Measurements from ENCODE around the gene BANF1. TPM values are rescaled to one million over a fixed set of nuclear protein-coding genes. Genes with fewer than 3 reads are reported as not detected.

Gene BANF1
- total and polyA plus RNA-seq, 10 of the 15 experiments (the other 5 are each of a cell fraction or from before 2014, with no cell fraction given): 99.0 to 574 (median 297) TPM

DNA sequence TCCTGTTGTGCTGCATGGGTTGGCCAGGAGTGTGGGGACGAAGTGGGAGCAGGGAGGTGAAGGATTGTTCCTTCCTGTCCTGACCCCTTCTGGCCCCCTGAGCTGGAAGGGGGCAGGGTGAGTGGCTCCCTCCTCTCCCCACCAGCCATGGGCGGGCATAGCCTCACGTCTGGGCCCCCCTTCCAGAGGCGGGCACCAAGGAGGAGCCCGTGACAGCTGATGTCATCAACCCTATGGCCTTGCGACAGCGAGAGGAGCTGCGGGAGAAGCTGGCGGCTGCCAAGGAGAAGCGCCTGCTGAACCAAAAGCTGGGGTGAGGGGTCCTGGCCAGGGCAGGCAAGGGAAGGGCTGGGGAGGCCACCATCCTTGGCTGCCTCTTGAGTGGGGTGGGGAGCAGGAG lies 37.4 kb upstream of the BANF1 start:
- TF ChIP-seq RCOR1 (conservative IDR thresholded peaks at IDR 0.05; ENCODE audit: low read depth, low read length) (no peak), CBX5 (IDR thresholded peaks at IDR 0.05; ENCODE audit: low read depth) (no peak), FOXK2 (IDR thresholded peaks at IDR 0.05) (no peak), SMAD5 (IDR thresholded peaks at IDR 0.05; ENCODE audit: low read depth) (no peak), HCFC1 (IDR thresholded peaks at IDR 0.05; ENCODE audit: low read length) (no peak)
- CTCF ChIA-PET: interaction anchor here (1.0 kb wide), 1 partner anchor 79 kb away, joined by 3 read pairs; no protein-coding TSS in a partner anchor
- RAD21 ChIA-PET (ENCODE audit: unreplicated experiment): no interaction called here
- no peak overlapping the region for H3K4me2 ChIP-seq (ENCODE audit: control insufficient read depth, insufficient read depth)
- ATAC-seq: no peak
- intact Hi-C loops (cut with micrococcal nuclease; ENCODE audit: unreplicated experiment) (no loop called here), in situ Hi-C loops (cut with MboI) (no loop called here)
- no peaks in the 10 kb centered on the region for H3K9me3 ChIP-seq (replicated peaks; ENCODE audit: control insufficient read depth, insufficient read depth, low read length)
- no peaks in the 10 kb centered on the region for H3K27me3 ChIP-seq (replicated peaks in 1 of 2; ENCODE audit: control insufficient read depth in 2 of 2, insufficient read depth in 2 of 2, low read length in 1 of 2)
- H3K79me2 ChIP-seq (ENCODE audit: control insufficient read depth, insufficient read depth, low read length): peaks cover 32% of the 10 kb centered on the region
- SMC1A ChIA-PET (ENCODE audit: uncharacterized antibody, unreplicated experiment): interaction anchor here (1.2 kb wide), 1 partner anchor 79 kb away, joined by 3 read pairs; no protein-coding TSS in a partner anchor
- POLR2A ChIA-PET: no interaction called here
- no TSS peak for BruUV-seq (replicated peaks)
- H3K9ac ChIP-seq (ENCODE audit: control insufficient read depth, insufficient read depth, low read length): no peak overlapping the region
- no peaks in the 10 kb centered on the region; the same call in 1 of the 2 replicates for H4K20me1 ChIP-seq (ENCODE audit: control insufficient read depth, insufficient read depth)
- no peak overlapping the region for H2AFZ ChIP-seq (ENCODE audit: control insufficient read depth, low read depth, low read length)
- H3K4me3 ChIP-seq: no peak overlapping the region
- FAIRE-seq: no peak
- peaks cover 3% of the 10 kb centered on the region; the same call in 1 of the 2 replicates for H3K4me1 ChIP-seq (ENCODE audit: control insufficient read depth, insufficient read depth, low read length)
- H3K36me3 ChIP-seq (ENCODE audit: control insufficient read depth in 2 of 2, insufficient read depth in 2 of 2, low read length in 1 of 2): peaks cover 32 to 33% of the 10 kb centered on the region in 2 experiments; a peak in 3 of 4 replicates
- 84% methylated on average over 10 of the region's 10 CpGs for WGBS (ENCODE audit: insufficient coverage, insufficient replicate concordance, low lambda C conversion rate, missing lambda C conversion rate)
- DNase-seq (ENCODE audit: low read depth, low spot score): no peak
- H3K27ac ChIP-seq (ENCODE audit: control insufficient read depth, insufficient read depth): no peak overlapping the region

DNA sequence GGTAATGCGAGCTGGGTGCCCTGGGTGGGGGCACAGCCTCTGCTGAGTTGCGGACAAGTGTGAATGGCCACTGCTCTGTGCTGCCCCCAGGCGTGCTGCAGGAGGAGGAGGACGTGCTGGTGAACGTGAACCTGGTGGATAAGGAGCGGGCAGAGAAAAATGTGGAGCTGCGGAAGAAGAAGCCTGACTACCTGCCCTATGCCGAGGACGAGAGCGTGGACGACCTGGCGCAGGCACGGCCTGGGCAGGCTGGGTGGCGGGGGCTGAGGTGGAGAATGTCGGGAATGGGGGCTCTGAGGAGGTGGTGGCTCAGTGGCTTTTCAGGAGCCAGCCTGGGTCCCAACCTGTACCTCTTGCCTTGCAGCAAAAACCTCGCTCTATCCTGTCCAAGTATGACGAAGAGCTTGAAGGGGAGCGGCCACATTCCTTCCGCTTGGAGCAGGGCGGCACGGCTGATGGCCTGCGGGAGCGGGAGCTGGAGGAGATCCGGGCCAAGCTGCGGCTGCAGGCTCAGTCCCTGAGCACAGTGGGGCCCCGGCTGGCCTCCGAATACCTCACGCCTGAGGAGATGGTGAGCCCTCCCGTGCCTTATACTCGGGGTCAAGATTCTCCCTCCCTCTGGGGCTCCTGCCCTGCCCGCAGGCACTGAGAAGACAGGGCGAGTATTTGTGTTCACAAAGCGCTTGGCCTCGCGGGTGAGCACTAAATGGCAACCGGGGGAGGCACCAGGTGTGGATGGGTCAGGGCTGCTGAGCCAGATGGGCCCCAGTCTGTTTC lies 36.1 kb upstream of the BANF1 start:
- intact Hi-C loops (cut with micrococcal nuclease; ENCODE audit: unreplicated experiment): no loop called here
- SMC1A ChIA-PET (ENCODE audit: uncharacterized antibody, unreplicated experiment): no interaction called here
- TF ChIP-seq SMAD1 (IDR thresholded peaks at IDR 0.05; ENCODE audit: low read depth, partially characterized antibody): no peak
- TF ChIP-seq SP1 (IDR thresholded peaks at IDR 0.05; ENCODE audit: low read depth, low read length): no peak
- TF ChIP-seq ATF7 (IDR thresholded peaks at IDR 0.05; ENCODE audit: low read depth): no peak
- no peak for TF ChIP-seq NFIC (IDR thresholded peaks at IDR 0.05; ENCODE audit: low read depth, low read length)
- TF ChIP-seq, protein P1, sequence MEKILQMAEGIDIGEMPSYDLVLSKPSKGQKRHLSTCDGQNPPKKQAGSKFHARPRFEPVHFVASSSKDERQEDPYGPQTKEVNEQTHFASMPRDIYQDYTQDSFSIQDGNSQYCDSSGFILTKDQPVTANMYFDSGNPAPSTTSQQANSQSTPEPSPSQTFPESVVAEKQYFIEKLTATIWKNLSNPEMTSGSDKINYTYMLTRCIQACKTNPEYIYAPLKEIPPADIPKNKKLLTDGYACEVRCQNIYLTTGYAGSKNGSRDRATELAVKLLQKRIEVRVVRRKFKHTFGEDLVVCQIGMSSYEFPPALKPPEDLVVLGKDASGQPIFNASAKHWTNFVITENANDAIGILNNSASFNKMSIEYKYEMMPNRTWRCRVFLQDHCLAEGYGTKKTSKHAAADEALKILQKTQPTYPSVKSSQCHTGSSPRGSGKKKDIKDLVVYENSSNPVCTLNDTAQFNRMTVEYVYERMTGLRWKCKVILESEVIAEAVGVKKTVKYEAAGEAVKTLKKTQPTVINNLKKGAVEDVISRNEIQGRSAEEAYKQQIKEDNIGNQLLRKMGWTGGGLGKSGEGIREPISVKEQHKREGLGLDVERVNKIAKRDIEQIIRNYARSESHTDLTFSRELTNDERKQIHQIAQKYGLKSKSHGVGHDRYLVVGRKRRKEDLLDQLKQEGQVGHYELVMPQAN (conservative IDR thresholded peaks at IDR 0.05): no peak
- TF ChIP-seq RB1 (IDR thresholded peaks at IDR 0.05; ENCODE audit: borderline replicate concordance): no peak
- TF ChIP-seq CREM (IDR thresholded peaks at IDR 0.05; ENCODE audit: low read depth): no peak
- no peak for TF ChIP-seq GATAD2B (conservative IDR thresholded peaks at IDR 0.05; ENCODE audit: low read depth)
- TF ChIP-seq, protein P2, sequence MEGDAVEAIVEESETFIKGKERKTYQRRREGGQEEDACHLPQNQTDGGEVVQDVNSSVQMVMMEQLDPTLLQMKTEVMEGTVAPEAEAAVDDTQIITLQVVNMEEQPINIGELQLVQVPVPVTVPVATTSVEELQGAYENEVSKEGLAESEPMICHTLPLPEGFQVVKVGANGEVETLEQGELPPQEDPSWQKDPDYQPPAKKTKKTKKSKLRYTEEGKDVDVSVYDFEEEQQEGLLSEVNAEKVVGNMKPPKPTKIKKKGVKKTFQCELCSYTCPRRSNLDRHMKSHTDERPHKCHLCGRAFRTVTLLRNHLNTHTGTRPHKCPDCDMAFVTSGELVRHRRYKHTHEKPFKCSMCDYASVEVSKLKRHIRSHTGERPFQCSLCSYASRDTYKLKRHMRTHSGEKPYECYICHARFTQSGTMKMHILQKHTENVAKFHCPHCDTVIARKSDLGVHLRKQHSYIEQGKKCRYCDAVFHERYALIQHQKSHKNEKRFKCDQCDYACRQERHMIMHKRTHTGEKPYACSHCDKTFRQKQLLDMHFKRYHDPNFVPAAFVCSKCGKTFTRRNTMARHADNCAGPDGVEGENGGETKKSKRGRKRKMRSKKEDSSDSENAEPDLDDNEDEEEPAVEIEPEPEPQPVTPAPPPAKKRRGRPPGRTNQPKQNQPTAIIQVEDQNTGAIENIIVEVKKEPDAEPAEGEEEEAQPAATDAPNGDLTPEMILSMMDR (IDR thresholded peaks at IDR 0.05 in 2 of 3, conservative IDR thresholded peaks at IDR 0.05 in 1 of 3; ENCODE audit: control insufficient read depth in 2 of 3, extremely low read depth in 1 of 3, insufficient read depth in 1 of 3, low read depth in 3 of 3, low read length in 3 of 3): no peak

More for the DNA sequence above, 36.1 kb upstream of the BANF1 start:
- in situ Hi-C loops (cut with MboI): no loop called here
- TSS peak; percentile 14 for BruUV-seq (replicated peaks)
- POLR2A ChIA-PET: interaction anchor here (0.6 kb wide), 1 partner anchor 161 kb away, joined by 4 read pairs; no protein-coding TSS in a partner anchor
- Histone ChIP-seq H3K4me1 (ENCODE audit: control insufficient read depth, insufficient read depth, low read length) (peaks cover 3% of the 10 kb centered on the region; the same call in 1 of the 2 replicates), H2AFZ (ENCODE audit: control insufficient read depth, low read depth, low read length) (no peak overlapping the region), H3K4me3 (no peak overlapping the region), H3K4me2 (ENCODE audit: control insufficient read depth, insufficient read depth) (no peak overlapping the region), H3K36me3 (ENCODE audit: control insufficient read depth in 2 of 2, insufficient read depth in 2 of 2, low read length in 1 of 2) (peaks cover 32 to 33% of the 10 kb centered on the region in 2 experiments; a peak in 3 of 4 replicates), H3K9me3 (replicated peaks; ENCODE audit: control insufficient read depth, insufficient read depth, low read length) (no peaks in the 10 kb centered on the region), H4K20me1 (ENCODE audit: control insufficient read depth, insufficient read depth) (no peaks in the 10 kb centered on the region; the same call in 1 of the 2 replicates), H3K9ac (ENCODE audit: control insufficient read depth, insufficient read depth, low read length) (no peak overlapping the region), H3K27ac (ENCODE audit: control insufficient read depth, insufficient read depth) (no peak overlapping the region), H3K79me2 (ENCODE audit: control insufficient read depth, insufficient read depth, low read length) (peaks cover 30% of the 10 kb centered on the region), H3K27me3 (replicated peaks in 1 of 2; ENCODE audit: control insufficient read depth in 2 of 2, insufficient read depth in 2 of 2, low read length in 1 of 2) (no peaks in the 10 kb centered on the region)
- CTCF ChIA-PET: interaction anchor here (1.6 kb wide), 1 partner anchor 81 kb away, joined by 3 read pairs; no protein-coding TSS in a partner anchor
- RAD21 ChIA-PET (ENCODE audit: unreplicated experiment): no interaction called here
- WGBS (ENCODE audit: insufficient coverage, insufficient replicate concordance, low lambda C conversion rate, missing lambda C conversion rate): 96% methylated on average over 35 of the region's 36 CpGs
- ATAC-seq (no peak), FAIRE-seq (no peak), DNase-seq (ENCODE audit: low read depth, low spot score) (no peak)
